GM21717 (cell line): ENCODE measurements around the gene CD248.

Experiments
- ATAC-seq: cut with Tn5 transposase; IDR thresholded peaks from one replicate; pipeline ENCODE4 v1.9.1; 2021; ENCODE audit warnings: mild to moderate bottlenecking, moderate library complexity; ENCODE audit not compliant: unreplicated experiment

Gene CD248

DNA sequence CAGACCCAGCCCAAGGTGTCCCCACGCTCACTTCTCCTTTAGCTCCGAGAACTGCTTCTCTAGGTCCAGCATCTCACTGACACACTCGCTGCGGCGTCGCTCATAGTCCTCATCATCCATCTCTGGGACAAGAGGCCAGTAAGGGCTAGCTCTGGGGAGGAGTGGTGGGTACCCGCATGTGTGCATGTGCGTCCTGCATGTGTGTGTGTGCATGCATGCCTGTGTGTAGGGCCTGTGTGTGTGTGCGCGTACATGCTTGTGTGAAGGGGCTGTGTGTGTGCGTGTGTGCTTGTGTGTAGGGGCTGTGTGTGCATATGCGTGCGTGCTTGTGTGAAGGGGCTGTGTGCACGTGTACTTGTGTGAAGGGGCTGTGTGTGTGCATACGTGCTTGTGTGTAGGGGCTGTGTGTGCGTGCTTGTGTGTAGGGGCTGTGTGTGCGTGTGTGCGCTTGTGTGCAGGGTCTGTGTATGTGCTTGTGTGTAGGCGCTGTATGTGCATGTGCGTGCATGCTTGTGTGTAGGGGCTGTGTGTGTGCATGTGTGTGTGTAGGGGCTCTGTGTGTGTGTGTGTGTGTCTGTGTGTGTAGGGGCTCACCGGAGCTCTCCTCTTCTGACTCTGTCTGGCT, 24.8 kb upstream of the CD248 start:
- ATAC-seq, result no peak

DNA sequence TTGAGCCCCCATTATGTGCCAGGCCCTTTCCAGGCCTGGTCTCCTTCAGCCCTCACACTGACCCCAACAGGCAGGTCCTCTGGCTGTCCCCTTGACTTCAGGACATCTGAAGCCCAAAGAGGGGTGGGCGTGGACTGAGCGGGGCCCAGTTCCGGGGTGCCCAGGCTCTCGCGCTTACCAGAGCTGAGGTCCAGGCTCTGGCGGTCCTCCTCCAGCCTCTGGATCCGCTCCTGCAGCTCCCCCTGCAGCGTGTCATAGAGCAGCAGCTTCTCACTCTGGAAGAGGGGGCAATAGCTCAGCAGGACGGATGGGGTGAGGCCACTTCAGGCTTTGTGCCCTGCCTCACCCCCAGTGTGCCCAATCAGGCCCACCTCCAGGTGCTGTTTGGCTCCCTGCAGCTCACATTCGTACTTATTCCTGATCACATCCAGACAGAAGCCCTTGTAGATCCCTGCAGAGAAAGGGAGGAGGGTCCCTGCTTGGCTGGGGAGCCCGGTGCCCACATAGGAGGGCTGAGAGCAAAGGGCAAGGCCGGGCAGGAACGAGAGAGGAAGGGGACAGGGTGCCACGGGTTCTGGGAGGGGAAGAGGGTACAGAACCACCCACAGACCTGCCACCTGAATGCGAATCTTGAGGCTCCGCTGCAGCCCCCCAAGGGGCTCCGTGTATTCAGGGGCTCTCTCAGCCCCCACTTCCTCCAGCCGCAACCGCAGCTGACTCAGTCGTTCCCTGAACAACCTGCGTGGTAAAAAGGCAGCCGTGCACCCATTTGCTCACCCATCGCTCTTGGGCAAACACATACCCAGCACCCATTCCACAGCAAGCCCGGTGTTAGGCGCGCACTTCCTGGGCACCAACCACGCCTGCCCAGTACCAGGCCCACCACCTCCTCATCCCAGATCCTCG, 24.0 kb upstream of the CD248 start:
- no peak for ATAC-seq

DNA sequence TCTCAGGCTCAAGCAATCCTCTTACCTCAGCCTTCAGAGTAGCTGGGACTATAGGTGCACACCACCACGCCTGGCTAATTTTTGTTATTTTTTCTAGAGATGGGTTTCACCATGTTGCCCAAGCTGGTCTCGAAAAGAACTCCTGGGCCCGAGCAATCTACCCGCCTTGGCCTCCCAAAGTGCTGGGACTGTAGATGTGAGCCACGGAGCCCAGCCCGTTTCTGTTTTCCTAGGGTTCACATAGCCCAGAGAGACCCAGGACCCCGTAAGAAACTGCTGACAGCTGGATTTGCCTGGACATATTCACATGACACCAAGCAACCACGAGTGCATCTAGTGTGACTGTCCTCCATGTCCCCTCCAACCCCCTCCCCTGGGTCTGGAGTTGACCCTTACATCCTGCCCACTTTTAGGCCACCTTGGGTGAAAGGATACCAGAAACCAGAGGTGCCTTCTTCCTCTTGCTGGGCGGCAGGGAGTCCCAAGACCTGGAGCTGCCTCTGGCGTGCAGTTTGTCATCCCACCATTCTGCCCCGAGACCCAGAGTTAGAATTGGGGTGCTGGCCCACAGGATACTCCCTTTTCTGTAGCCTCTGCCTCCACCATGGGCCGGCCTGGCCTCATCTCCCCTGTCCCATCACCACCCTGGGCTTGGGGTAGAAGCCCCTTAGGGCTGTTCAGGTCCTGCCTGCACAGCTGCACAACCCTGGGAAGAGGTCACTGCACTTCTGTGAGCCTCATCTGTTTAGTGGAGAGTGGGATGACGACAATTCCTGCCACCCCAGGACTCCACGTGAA, 23.0 kb upstream of the CD248 start:
- no peak for ATAC-seq

DNA sequence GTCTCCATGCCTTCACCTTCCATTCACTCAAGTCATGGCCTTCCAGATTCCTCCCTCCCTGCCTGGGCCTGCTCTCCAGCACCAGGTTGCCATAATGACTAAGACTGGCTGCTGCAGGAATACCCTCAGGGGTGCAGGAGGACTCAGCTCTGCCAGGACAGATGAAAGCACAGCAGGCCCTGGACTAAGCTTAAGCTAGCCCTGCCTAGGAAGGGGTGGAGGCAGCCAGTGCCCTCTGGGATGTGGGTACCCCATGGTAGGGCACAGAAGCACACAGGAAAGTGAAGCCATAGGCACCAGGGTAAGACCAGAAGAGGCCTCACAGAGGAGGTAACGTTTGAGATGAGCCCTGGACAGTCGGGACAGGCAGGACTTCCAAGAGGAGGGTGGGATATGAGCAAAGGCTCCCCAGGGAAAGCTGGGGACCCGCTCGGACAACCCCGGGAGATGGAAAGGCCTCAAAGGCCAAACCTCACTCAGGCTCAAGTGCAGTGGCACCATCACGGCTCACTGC, 22.4 kb upstream of the CD248 start:
- no peak for ATAC-seq

DNA sequence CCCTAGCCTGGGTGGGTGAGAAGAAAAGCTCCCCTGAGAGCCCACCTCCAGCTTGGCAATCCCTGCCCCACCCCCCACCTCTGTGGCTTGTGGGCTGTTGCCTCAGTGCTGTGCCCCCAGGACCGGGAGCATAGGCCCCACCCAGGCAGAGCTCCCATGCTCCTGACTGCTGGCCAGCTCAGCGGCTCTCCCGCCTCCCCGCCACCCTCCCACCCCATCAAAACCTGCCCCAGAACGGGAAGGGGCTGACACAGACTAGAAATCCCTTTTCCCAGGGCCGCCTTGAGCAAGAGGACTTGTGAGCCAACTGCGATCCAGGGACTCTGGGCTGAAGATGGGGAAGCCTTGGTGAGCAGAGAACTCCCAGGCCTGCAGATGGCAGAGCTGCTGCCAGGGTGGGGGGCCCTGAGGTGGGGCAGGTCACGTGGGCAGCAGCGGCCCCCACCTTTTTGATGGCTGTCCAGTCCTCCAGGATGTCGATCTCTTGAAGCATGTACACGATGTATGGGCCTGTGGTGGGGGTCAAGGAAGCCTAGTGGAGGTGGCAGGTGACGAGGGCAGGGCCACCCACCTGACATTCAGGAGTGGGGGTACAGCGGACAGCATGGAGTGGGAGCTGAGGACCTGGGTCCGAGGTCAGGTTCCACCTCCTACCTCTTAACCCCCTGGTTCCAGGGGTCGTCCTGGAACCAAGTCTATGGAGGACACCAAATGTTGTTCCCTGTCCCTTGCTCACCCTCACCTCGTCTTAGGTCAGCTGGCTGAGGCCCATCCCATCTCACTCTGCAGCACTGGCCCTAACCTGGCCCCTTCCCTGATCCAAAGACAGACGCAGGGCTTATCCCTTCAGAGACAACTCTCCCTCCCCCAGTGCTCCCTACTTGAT, 21.7 kb upstream of the CD248 start:
- ATAC-seq, result no peak

DNA sequence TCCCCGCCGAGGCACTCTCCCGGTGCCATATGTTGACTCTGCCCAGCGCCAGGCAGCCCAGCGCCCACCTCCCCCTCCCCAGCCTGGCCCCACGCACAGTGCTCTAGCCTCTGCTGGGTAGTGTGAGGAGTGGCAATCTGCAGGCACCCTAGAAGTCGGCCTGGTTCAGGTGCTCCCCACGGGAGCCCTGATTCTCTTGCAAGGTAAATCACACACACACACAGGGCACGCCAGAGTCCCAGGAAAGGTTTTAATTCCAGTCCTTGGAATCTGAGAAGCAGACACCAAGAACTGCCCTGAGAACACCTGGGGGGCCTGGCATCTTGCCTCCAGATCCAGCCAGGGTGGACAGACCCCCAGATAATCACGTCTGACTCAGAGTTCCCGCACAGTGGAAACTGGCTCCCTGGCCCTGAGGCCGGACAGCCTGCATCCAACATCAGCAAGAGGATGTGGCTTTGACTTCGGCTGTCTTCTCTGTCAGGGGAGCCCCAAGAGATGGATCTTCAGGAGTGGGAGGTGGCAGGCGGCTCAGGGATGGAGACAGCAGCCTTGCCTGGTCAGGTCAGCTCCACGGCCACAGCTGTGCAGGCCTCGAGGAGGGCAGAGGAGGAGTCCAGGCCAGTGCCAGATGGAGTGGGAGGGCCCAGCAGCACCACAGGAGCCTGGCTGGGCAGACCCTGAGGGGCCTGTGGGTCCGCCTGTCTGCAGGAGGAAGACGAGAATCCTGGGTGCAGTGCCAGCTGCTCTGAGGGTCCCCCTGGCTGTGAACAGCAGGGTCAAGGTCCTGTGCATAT, 20.5 kb upstream of the CD248 start:
- no peak for ATAC-seq

DNA sequence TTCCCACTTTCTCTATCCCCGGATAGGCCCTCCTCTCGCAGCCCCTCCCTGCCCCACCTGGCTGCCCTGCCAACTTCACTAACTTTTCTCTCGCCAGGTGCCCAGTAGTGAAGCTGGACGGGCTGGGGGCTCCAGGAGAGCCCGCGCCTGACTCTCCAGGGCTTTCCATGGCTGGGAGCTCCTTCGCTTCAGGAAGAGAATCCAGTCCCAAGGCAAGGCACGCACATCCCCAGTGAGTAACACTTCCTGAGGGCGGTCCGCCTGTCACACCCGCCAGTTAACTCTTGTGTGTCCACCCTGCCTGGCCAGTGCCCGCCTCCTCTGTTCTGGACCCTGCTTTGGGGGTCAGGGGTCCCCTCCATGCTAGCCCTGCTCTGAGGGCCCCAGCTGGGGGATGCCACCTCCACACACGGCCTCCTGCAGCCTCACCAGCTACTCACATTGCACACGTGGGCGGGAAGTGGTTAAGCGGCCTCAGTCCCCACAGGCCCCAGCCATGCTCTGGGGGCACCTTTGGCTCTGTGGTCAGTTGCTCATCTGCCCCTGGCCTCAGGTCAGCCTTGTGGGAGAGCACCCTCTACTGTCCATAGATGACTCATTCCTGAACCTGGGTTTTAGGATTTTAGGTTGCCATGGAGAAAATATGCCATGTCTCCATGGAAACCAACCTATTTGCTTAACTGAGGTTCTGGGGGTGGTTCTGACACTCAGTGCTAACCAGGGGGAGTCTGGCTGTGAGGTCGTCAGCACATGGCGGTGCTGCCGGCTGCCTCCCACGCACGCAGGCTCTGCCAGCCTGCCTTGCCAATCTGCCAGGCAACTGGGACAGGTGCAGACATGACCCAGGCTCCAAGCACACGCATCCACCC, 19.6 kb upstream of the CD248 start, which contains the start of gene RIN1:
TSS of gene RIN1 (minus strand) at position 201 of the 869 bp plus-strand sequence. CDS start at position 169, 32 bp downstream.
- ATAC-seq, result peak; percentile 50

DNA sequence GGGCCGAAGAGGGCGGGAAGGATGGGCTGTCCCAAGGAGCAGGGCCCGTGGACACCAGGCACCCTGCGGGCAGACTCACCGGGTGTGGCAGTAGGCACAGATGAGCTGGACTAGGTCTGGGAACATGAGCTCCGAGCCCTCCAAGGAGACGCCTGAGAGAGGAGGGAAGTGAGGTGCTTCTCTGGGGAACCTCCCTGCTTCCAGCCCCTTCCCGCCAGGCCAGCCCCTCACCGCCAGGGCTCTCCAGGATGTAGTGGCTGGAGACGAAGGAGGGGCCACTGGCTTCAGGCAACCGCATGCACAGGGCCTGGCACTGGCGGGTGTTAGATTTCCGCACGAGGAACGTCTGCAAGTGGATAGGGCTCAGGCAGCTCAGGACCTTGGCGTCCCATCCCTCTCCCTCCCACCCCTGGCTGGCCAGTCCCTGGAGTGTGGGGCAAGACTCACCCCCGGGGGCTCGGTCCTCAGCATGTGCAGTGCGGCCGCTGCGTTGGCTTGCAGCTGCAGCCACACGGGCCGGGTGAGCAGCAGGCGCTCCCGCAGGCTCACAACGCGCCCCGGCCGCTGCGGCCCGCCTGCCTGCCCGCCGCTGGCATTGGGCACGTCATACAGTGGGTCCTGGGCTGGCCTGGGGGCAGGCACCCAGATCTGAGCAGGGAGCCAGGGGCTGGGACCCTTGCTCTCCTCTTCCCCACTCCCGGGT, 18.8 kb upstream of the CD248 start:
- ATAC-seq, result no peak

DNA sequence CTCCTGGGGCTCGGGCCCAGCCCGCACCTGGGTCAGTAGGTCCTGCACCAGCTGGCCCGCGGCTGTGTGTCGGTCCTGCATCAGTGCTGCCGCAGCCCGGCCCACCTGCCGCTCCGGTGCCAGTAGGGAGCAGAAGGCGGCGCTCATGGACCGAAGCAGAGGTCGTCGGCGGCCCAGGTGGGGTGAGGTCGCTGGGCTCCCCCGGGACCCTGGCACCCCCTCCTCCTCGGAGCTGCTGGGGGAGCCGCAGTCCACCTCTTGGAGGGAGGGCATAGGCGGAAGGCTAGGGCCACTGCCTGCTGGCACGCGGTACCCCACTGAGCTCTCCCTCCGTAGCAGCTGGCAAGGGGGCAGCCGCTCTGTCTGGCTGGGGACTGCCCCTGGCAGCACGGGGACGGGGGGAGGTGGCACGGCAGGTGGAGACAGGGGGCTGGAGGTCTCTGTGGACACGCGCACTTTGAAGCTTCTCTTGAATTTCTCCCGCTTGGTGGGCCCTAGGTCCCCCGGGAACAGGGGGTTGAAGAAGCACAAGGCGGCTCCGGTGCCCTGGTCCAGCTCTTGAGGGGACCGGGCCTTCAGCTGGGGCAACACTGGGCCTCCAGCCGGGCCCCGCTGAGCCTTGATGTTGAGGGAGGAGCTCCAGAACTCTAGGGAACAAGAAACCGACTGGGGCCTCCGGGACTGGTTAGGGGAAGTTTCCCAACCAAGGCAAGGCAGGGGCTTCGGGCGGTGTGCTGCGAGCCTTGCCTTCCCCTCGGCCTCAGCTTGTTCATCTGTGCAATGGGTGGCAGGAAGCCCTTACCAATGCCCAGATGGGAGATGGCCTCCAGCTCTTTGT, 18.0 kb upstream of the CD248 start:
- ATAC-seq, result no peak

DNA sequence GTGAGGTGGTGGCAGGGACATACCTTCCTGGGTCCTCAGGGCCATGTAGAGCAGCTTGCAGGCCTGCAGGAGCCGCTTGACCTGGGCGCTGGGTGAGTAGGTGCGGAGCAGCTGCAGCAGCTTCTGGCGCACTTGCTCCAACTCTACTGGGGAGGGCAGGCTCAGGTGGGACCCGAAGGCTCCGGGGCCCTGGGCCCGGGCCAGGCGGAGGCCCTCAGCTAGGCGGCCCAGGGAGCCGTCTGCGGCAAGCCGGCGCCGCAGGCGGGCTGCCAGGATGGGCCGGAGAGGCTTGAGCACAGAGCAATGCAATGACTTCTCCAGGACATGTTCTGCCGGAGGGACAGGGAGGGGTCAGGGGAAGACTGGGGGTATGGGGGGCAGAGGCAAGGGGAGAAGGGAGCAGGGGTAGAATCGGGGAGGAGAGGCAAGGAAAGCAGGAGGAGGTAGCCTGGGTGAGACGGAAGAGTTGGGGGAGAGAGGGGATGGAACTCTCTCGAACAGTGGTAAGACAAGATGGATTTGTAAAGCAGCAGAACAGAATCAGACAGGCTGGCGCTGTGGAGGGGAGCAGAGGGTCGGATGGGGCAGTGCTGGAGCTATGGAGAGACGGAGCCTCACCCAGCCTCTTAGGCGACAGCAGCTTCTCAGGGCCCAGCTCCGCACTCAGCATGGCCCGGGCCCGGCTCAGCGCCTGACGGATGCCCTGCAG, 17.2 kb upstream of the CD248 start:
- no peak for ATAC-seq

DNA sequence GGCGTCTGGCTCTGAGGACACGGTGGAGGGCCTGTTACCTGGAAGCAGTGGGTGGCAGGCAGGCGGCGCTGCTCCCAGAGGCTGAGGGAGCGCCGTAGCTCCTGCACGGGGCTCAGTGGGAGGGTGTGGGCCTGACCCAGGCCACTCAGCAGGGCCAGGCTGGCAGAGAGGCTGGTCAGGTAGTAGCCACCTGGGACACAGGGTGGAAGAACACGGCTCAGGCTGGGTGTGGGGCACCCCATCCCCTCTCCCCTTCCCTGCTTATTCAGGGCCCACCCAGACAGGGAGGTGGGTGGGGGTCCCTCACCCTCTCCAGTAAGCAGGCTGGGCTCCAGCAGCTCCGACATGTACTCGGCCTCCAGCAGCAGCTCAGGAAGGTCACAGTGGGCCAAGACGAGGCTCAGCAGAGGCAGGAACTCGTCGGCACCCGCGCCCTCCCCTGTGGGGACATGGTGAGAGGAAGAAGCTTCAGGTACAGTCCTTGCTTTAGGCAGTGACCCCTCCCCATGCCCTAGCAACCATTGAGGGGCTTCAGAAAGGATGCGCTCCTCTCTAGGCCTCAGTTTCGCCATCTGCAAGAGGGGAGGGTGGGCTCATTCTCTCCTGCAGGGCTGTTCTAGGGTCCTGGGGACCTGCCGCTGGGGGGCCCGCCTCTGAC, 16.5 kb upstream of the CD248 start:
- ATAC-seq, result no peak

DNA sequence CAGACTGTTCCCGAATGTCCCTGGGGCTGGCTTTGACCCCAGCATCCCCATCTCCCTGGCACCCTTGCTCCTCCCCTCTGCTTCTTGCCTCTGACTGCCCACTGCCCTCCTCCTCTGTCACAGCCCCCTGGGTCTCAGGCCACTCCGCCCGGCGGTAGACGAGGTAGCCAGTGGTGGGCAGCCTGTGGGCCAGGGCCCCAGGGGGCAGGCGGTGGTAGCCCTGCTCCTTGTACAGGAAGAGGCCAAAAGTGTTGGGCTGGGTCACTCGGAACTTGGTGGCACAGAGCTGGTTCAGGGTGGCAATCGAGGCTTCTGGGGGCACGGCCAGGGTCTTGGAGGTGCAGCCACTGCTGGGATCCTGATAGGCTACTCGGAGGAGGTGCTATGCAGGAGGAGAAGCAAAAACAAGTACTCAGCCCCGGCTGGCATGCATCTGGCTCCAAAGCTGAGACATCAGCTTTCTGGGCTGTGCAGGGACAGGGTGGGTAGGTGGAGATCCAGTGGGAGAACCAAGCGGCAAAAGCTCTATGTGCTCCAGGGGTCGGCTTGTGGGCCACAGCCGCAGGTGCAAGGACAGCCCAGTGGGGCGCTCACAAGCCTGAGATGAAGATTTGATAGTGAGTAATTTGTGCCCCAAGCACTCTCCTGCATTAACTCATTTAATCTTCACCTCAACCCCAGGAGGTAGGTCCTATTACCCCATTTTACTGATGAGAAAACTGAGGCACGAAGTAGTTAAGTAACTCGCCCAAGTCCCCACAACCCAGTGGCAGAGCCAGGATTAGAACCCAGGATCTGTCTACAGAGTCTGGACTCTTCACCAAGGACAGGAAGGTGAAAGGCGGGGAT, 15.8 kb upstream of the CD248 start:
- ATAC-seq, result no peak

DNA sequence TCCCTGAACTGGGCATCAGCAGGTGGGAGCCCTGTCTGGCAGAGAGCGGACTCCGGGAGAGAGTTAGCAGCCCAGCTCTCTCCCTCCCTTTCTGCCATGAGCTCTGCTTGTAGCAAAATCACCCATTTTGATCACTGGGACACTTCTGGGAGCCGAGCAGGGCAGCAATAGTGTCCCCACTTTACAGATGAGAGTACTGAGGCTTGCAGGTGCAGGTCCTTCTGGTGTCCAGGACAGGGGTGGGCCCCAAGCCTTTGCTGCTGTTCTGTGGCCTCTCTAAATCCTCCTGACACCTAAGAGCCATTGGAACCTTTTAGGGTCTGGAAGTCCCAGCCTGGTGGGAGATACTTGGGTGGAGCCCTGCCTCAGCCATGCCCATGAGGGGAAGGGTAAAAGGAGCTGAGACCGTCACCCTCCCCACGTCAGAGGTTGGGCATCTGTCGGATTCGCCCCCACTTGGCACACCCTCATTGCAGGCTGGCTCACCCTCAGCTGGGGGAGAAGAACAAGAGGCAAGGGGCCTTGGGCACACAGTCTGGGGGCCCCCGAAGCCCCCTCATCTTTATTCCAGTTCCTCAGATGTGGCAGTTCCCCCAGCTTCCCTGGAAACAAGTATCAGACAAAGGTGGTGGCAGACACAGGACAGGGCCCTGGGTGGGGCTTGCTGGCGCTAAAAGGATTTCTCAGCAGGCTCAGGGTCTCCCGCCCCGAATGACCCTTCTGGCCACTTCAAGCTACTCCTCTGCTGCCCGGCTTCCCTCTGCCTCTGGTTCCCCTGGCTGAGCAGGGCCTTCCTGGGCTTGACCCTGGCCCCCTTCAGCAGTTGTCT, 14.9 kb upstream of the CD248 start:
- no peak for ATAC-seq

DNA sequence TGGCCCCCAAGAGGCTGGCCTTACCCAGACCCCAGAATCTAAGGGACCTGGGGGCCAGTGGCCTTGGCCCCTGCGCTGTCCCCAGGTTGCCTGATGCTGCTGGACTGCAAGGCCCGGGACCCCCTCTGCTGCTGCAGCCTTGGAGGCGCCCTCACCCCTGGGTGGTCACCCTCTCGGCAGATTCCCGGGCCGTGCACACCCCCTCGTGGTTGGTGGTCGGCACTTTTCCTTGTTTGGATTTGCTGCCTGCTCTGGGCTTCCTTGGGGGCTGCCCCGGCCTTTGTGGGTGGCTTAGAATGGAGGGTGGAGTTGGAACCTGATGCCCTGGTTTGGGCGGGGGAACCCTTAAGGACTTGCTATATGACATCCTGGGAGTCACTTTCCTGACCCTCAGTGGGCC, 14.1 kb upstream of the CD248 start:
- ATAC-seq, result no peak
